ENCODE results near the gene YPEL1.
"Not testable (repeated sequence)": the region's sequence is repeated elsewhere in the genome, so short reads cannot be mapped to it uniquely, and the experiment has no call there.

Gene YPEL1

GRCh38 chr22:21753374-21754111 lies 17.9 kb upstream of the YPEL1 start:
- DNase-seq: peak; percentile 67

- no peak for DNase-seq
Measured at GRCh38 chr22:21752276-21752675, 16.7 kb upstream of the YPEL1 start.

- DNase-seq: no peak
Measured at GRCh38 chr22:21745948-21746347, 10.4 kb upstream of the YPEL1 start.

DNA sequence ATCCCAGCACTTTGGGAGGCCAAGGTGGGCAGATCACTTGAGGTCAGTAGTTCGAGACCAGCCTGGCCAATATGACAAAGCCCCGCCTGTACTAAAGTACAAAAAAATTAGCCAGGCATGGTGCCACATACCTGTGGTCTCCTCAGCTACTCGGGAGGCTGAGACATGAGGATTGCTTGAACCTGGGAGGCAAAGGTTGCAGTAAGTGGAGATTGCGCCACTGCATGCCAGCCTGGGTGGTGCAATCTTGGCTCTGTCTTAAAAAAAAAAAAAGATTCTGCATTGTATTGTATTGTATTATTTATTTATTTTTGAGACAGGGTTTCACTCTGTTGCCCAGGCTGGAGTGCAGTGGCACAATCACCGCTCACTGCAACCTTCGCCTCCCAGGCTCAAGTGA lies 9.3 kb upstream of the YPEL1 start:
- not testable (repeated sequence) for DNase-seq

GRCh38 chr22:21741790-21742189 lies 6.2 kb upstream of the YPEL1 start:
- DNase-seq: no peak

DNA sequence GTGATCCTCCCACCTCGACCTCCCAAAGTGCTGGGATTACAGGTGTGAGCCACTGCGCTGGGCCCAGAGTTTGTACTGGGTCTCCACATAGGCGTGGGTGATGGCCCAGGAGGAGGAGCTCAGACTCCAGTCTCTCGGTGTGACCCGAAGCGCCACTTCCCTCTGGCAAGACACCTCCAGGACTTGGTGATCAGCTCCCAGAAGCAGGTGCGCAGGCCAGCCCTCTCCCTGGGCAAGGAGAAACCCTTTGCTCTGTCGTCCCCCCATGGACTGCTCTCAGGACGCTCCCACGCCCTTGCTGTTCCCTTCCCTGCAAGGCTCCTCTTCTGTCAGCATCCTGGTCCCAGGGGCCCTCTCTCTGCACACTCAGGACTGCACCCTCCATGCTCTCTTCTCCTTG lies 5.5 kb upstream of the YPEL1 start:
- DNase-seq: no peak

DNA sequence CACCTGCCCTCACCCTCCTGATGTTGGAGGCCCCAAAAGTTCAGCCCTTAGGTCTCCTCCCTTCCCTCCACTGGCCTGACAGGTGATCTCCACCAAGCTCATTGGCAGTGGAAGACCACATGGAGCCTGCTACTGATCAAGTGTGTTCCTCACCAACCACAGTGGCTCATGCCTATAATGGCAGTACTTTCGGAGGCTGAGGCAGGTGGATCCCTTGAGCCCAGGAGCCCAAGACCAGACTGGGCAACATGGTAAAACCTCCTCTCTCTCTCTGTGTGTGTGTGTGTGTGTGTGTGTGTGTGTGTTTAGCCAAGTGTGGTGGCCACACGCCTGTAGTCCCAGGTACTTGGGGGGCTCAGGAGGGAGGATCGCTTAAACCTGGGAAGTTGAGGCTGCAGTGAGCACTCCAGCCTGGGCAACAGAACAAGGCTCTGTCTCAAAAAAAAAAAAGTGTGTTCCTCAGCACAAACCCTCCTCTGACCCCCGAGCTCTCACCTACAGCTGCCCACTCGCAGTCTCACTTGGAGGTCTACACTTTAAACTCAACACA lies 4.3 kb upstream of the YPEL1 start:
- DNase-seq: no peak

DNA sequence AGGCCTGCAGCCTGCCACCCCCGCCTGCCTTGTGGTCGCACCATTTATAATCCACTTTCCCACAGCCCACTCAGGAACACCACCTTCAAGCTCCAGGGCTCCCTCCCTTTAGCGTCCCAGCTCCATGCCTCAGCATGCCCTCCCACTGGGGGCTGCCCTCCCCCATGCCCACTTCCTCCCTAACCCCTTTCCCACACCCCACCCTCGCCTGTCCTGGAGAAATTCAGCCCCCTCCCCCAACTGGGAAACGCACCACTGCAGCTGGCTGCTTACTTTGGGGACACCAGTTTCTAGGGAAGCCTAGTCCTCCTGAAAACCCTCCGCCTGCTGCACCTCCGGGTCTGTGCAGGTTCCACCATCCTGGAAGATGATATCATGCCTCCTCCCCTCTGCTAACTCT lies 3.4 kb upstream of the YPEL1 start:
- DNase-seq: no peak

GRCh38 chr22:21738081-21738480 lies 2.5 kb upstream of the YPEL1 start:
- DNase-seq: no peak

GRCh38 chr22:21736948-21737347 lies 1.4 kb upstream of the YPEL1 start:
- no peak for DNase-seq

- DNase-seq: no peak
Measured at GRCh38 chr22:21736084-21736642, 569 bp upstream of the YPEL1 start.

GRCh38 chr22:21734540-21735199 lies 924 bp downstream of the YPEL1 start:
- peak; percentile 61 for DNase-seq

GRCh38 chr22:21731503-21731902 lies 4.1 kb downstream of the YPEL1 start:
- DNase-seq: no peak

GRCh38 chr22:21730535-21731308 lies 4.9 kb downstream of the YPEL1 start:
- no peak for DNase-seq

GRCh38 chr22:21729184-21729583 lies 6.4 kb downstream of the YPEL1 start:
- not testable (repeated sequence) for DNase-seq

GRCh38 chr22:21728270-21728669 lies 7.3 kb downstream of the YPEL1 start:
- no peak for DNase-seq

- no peak for DNase-seq
Measured at GRCh38 chr22:21727768-21728167, 7.8 kb downstream of the YPEL1 start.

DNA sequence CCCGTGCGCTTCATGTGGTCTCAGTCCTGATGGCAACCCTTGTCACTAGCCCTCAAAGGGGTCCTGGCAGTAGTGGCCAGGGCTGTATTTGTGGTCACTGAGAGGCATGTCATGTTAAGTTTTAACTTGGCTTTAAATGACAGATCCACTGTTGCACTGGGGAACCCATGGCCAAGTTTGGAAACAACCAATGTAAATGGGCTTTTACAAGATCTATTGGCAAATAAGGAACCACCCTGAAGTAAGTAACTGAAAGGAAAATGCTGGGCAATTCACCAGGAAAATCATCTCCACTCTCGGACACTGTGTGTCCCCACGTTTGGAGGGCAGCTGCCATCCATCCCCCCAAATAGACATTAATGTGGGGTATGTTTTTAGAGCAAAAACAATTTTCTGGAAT lies 8.4 kb downstream of the YPEL1 start:
- DNase-seq: no peak

DNA sequence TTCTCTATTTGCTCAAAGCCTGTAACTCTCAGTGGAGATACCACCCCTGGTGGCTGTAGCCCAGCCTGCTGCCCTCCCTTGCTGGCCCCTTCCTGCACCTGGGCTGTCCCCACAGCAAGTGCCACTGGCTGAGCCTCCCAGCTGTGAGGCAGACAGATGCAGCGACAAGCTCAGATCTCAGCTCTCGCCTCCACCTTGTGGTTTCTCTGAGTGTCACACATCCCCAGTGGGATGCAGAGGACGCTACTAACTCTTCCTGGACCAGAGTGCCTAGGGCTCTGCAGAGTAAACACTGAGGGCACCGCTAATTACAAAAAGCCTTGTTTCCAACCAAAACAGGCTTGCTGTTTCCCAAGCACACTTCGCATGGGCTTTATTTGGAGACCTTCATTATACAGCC lies 8.9 kb downstream of the YPEL1 start:
- DNase-seq: peak; percentile 68

- no peak for DNase-seq
Measured at GRCh38 chr22:21725956-21726649, 9.5 kb downstream of the YPEL1 start.

- DNase-seq: not testable (repeated sequence)
Measured at GRCh38 chr22:21724496-21724895, 11.1 kb downstream of the YPEL1 start.

GRCh38 chr22:21721195-21721852 lies 14.3 kb downstream of the YPEL1 start:
- DNase-seq: not testable (repeated sequence)

All from hematopoietic multipotent progenitor cell treated with erythropoietin and hydrocortisone succinate and interleukin-3 and kit ligand, for 4 days (in vitro differentiated cells).